HCT116 (cell line): Measurements from ENCODE around the gene LINGO4. TPM values are rescaled to one million over a fixed set of nuclear protein-coding genes. Genes with fewer than 3 reads are reported as not detected.

ENCODE experiments used
- ATAC-seq: fragments of 200-7000 bp; cut with Tn5 transposase; 2 replicates; pipeline ENCODE4 v1.9.1; 2020; ENCODE audit warnings: mild to moderate bottlenecking, moderate library complexity
- BruUV-seq: library from RNA; stranded (reverse); fragments of 400-500 nt; replicated peaks from 2 replicates; lab custom pipeline; 2021; lab: Mats Ljungman, UMichigan
- CTCF ChIA-PET: fragments of 300-600 bp; sonication (Branson Sonifier 250); formaldehyde crosslinking; loops from one replicate; lab custom pipeline; 2021; ENCODE audit warnings: antibody characterized with exemption; lab: Charles Lee
- POLR2A ChIA-PET: fragments of 300-600, 350-600 bp; sonication (Branson Sonifier 250); formaldehyde crosslinking; loops from one replicate; lab custom pipeline; 2021; ENCODE audit warnings: antibody characterized with exemption; lab: Charles Lee
- RAD21 ChIA-PET, 2 experiments: fragments of 300-600 bp; sonication (Branson Sonifier 250); formaldehyde crosslinking; loops; one replicate each; lab custom pipeline; 2023; ENCODE audit warnings: low total read pairs in 2 of 2; ENCODE audit not compliant: uncharacterized antibody in 2 of 2, unreplicated experiment in 2 of 2, low non-redundant PET in 1 of 2; lab: Charles Lee
- DNase-seq: peaks from one replicate; pipeline ENCODE4 v3.0.0-alpha.2; 2010; ENCODE audit warnings: low read depth, low spot score
- H2AFZ ChIP-seq: fragments of 200-600 bp; shearing (Covaris generic), sonication (generic); 2 replicates; pipeline ENCODE4 v1.6.1; 2017; ENCODE audit warnings: low read depth, mixed run types, mixed read lengths, antibody characterized with exemption, low read length; ENCODE audit not compliant: poor library complexity, severe bottlenecking
- H3K27ac ChIP-seq: 2 replicates; pipeline ENCODE4 v1.5.1; 2012; ENCODE audit warnings: low read depth, low read length
- H3K27me3 ChIP-seq: fragments of 200-600 bp; sonication (generic); 2 replicates; pipeline ENCODE4 v1.6.1; 2016; ENCODE audit warnings: mixed run types, low read length, mixed read lengths; ENCODE audit not compliant: insufficient read depth
- H3K36me3 ChIP-seq, 2 experiments: fragments of 200-500 bp in 1 of 2; fragments of 200-600 bp in 1 of 2; sonication (Bioruptor generic) in 1 of 2; sonication (generic) in 1 of 2; 2 replicates each; pipeline versions ENCODE4 v1.5.1 to v1.6.1; 2014 to 2016; ENCODE audit warnings: low read length in 2 of 2, inconsistent platforms in 1 of 2, mixed read lengths in 1 of 2, mixed run types in 1 of 2; ENCODE audit not compliant: insufficient read depth in 2 of 2, control insufficient read depth in 1 of 2
- H3K4me1 ChIP-seq, 2 experiments: fragments of 200-600 bp in 1 of 2; sonication (generic) in 1 of 2; 2 replicates each; pipeline versions ENCODE4 v1.5.1 to v1.6.1; 2012 to 2017; ENCODE audit warnings: low read length in 2 of 2, inconsistent platforms in 1 of 2, mild to moderate bottlenecking in 1 of 2, mixed read lengths in 1 of 2, mixed run types in 1 of 2, moderate library complexity in 1 of 2; ENCODE audit not compliant: insufficient read depth in 2 of 2, control insufficient read depth in 1 of 2
- H3K4me2 ChIP-seq: fragments of 200-600 bp; sonication (generic); 2 replicates; pipeline ENCODE4 v1.6.1; 2017; ENCODE audit warnings: mixed run types, low read length, mixed read lengths
- H3K4me3 ChIP-seq, 2 experiments: fragments of 200-600 bp in 1 of 2; sonication (generic) in 1 of 2; replicated peaks in 1 of 2; 2 replicates each; pipeline ENCODE4 v1.5.1; 2011 to 2016; ENCODE audit warnings: low read length in 2 of 2, control low read depth in 1 of 2, low read depth in 1 of 2, mild to moderate bottlenecking in 1 of 2, mixed read lengths in 1 of 2, mixed run types in 1 of 2
- H3K79me2 ChIP-seq: fragments of 200-600 bp; sonication (generic); 2 replicates; pipeline ENCODE4 v1.6.1; 2017; ENCODE audit warnings: mild to moderate bottlenecking, mixed run types, low read length, moderate library complexity, mixed read lengths; ENCODE audit not compliant: insufficient read depth
- H3K9ac ChIP-seq: fragments of 200-600 bp; sonication (generic); 2 replicates; pipeline ENCODE4 v1.6.1; 2016; ENCODE audit warnings: low read length, mixed read lengths
- H3K9me2 ChIP-seq: fragments of 200-600 bp; sonication (generic), shearing (Covaris generic); 2 replicates; pipeline ENCODE4 v1.6.1; 2017; ENCODE audit warnings: mixed run types, mild to moderate bottlenecking, moderate library complexity; ENCODE audit not compliant: insufficient read depth
- H3K9me3 ChIP-seq, 2 experiments: fragments of 200-500 bp in 1 of 2; fragments of 200-600 bp in 1 of 2; sonication (Bioruptor generic) in 1 of 2; sonication (generic) in 1 of 2; 2 replicates each; pipeline ENCODE4 v1.6.1; 2014 to 2017; ENCODE audit warnings: low read length in 2 of 2, mixed read lengths in 2 of 2, inconsistent platforms in 1 of 2, low read depth in 1 of 2, mild to moderate bottlenecking in 1 of 2, mixed run types in 1 of 2, moderate library complexity in 1 of 2; ENCODE audit not compliant: control insufficient read depth in 1 of 2, insufficient read depth in 1 of 2
- H4K20me1 ChIP-seq: fragments of 200-600 bp; sonication (generic), shearing (Covaris generic); 2 replicates; pipeline ENCODE4 v1.6.1; 2017; ENCODE audit warnings: mixed run types, mild to moderate bottlenecking, moderate library complexity; ENCODE audit not compliant: insufficient read depth
- EZH2 ChIP-seq: fragments of 200-600 bp; sonication (generic); IDR thresholded peaks from 2 replicates; pipeline ENCODE4 v1.6.1; 2017; ENCODE audit warnings: antibody characterized with exemption, mixed run types
- POLR2A ChIP-seq: IDR thresholded peaks from 2 replicates; pipeline ENCODE4 v1.7.0; 2011; ENCODE audit warnings: borderline replicate concordance; ENCODE audit not compliant: insufficient read depth, insufficient read length; ENCODE audit errors: extremely low read depth
- POLR2AphosphoS5 ChIP-seq: IDR thresholded peaks from 2 replicates; pipeline ENCODE4 v1.6.1; 2011; ENCODE audit warnings: mild to moderate bottlenecking, low read depth, low read length, moderate library complexity
- SP1 ChIP-seq: IDR thresholded peaks from 2 replicates; pipeline ENCODE4 v1.6.1; 2012; ENCODE audit warnings: low read depth
- SRF ChIP-seq: IDR thresholded peaks from 2 replicates; pipeline ENCODE4 v1.6.1; 2012; ENCODE audit warnings: low read depth
- intact Hi-C: fragments of 100-400 bp; cut with micrococcal nuclease; formaldehyde crosslinking; loops from 2 replicates; pipeline ENCODE4 v1.10.0; 2022
- total RNA-seq: library from RNA; stranded (reverse); gene quantifications from one replicate; pipeline ENCODE4 v1.2.1, GENCODE V29; 2021; ENCODE audit not compliant: unreplicated experiment
- TF ChIP-seq, protein P1 (sequence below): IDR thresholded peaks from 2 replicates; pipeline ENCODE4 v1.6.1; 2012; ENCODE audit warnings: low read depth
- TF ChIP-seq, protein P2 (sequence below): IDR thresholded peaks from 2 replicates; pipeline ENCODE4 v1.6.1; 2011; ENCODE audit warnings: mild to moderate bottlenecking, low read length, moderate library complexity; ENCODE audit not compliant: insufficient replicate concordance; ENCODE audit errors: extremely low read depth
- TF ChIP-seq, protein P3 (sequence below): IDR thresholded peaks from 2 replicates; pipeline ENCODE4 v1.6.1; 2012
- TF ChIP-seq, protein P4 (sequence below): IDR thresholded peaks from 2 replicates; pipeline ENCODE4 v1.6.1; 2012

The LINGO4 gene
- total RNA-seq, 1 experiment from 2014 or later, result not detected

DNA sequence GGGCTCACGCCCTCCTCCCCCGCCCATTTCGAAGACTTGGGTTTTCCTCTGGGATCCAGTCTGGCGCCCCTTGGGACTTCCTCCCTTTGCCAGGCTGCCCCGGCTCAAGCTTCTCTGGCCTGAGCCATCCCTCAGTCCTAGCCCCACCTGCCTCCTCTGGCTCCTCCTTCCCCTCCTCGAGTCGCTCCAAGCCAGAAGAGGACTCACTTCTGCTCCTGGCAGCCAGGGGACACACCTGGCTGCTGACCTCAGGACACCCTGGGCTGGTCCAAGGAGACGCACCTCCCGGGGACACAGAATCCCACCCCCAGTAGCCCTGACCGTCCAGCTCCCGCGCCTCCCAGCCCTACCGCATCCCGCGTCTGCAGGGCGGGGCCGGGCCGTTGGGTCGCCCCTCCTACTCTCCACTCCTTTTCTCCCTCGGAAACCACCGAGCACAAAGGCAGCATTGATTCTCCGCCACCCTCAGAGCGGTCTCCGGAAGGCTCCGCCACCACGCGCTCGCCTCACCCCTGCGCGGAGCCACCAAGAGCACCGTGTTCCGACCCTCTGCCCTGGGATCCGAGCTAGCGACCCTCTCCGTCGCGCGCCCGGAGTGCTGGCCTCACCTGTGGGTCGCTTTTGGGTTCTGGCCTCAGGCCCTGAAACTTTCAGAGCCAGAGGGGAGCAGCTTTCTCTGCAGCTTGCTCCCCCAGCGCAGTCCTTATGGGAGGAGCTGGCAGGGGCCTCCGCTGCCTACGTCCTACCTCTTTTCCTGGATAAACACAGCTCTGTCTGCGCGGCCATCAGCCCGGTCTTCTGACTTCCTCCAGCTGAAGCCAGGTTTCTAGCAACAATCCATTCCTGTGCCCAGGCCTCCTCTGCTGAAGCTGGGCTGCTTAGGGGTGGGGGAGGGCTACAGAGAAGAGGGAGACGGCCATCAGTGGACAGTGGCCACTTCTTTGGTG, 34.5 kb upstream of the LINGO4 start, which contains the start of gene C2CD4D:
TSS of gene C2CD4D (minus strand) at position 364 of the 947 bp plus-strand sequence. CDS start 831 bp downstream, outside the sequence.
- TSS peak; percentile 71 for BruUV-seq
- ChIA-PET CTCF (no interaction called here), POLR2A (no interaction called here), RAD21 (interaction anchor here (0.6 to 0.8 kb wide), 2 partner anchors 162 to 604 kb away, joined by 3 read pairs; no protein-coding TSS in a partner anchor)
- intact Hi-C loops, result loop anchor here (1.0 to 5.0 kb wide), 4 partner anchors 162 to 642 kb away; partner anchors contain the start of gene PIP5K1A
- no peaks in the 10 kb centered on the region for H3K79me2 ChIP-seq
- peaks cover 0 to 3% of the 10 kb centered on the region in 2 experiments; a peak in 1 of 4 replicates for H3K9me3 ChIP-seq
- no peaks in the 10 kb centered on the region for H4K20me1 ChIP-seq
- ATAC-seq (peak; percentile 73), DNase-seq (peak; percentile 27)
- H3K4me1 ChIP-seq, result peaks cover 0 to 45% of the 10 kb centered on the region in 2 experiments; a peak in 2 of 4 replicates
- H3K27me3 ChIP-seq, result no peaks in the 10 kb centered on the region
- no peaks in the 10 kb centered on the region for H3K36me3 ChIP-seq
- H3K4me2 ChIP-seq, result peak within 1 kb of the TSS; percentile 78
- H3K9ac ChIP-seq, result peak within 1 kb of the TSS; percentile 41
- H2AFZ ChIP-seq, result peak within 1 kb of the TSS; percentile 54
- TF ChIP-seq, protein P1, sequence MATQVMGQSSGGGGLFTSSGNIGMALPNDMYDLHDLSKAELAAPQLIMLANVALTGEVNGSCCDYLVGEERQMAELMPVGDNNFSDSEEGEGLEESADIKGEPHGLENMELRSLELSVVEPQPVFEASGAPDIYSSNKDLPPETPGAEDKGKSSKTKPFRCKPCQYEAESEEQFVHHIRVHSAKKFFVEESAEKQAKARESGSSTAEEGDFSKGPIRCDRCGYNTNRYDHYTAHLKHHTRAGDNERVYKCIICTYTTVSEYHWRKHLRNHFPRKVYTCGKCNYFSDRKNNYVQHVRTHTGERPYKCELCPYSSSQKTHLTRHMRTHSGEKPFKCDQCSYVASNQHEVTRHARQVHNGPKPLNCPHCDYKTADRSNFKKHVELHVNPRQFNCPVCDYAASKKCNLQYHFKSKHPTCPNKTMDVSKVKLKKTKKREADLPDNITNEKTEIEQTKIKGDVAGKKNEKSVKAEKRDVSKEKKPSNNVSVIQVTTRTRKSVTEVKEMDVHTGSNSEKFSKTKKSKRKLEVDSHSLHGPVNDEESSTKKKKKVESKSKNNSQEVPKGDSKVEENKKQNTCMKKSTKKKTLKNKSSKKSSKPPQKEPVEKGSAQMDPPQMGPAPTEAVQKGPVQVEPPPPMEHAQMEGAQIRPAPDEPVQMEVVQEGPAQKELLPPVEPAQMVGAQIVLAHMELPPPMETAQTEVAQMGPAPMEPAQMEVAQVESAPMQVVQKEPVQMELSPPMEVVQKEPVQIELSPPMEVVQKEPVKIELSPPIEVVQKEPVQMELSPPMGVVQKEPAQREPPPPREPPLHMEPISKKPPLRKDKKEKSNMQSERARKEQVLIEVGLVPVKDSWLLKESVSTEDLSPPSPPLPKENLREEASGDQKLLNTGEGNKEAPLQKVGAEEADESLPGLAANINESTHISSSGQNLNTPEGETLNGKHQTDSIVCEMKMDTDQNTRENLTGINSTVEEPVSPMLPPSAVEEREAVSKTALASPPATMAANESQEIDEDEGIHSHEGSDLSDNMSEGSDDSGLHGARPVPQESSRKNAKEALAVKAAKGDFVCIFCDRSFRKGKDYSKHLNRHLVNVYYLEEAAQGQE, result no peak
- TF ChIP-seq SP1 (no peak), POLR2A (no peak), POLR2AphosphoS5 (peak; percentile 57; the same call in 1 of the 2 replicates), SRF (no peak), EZH2 (no peak)
- TF ChIP-seq, protein P2, sequence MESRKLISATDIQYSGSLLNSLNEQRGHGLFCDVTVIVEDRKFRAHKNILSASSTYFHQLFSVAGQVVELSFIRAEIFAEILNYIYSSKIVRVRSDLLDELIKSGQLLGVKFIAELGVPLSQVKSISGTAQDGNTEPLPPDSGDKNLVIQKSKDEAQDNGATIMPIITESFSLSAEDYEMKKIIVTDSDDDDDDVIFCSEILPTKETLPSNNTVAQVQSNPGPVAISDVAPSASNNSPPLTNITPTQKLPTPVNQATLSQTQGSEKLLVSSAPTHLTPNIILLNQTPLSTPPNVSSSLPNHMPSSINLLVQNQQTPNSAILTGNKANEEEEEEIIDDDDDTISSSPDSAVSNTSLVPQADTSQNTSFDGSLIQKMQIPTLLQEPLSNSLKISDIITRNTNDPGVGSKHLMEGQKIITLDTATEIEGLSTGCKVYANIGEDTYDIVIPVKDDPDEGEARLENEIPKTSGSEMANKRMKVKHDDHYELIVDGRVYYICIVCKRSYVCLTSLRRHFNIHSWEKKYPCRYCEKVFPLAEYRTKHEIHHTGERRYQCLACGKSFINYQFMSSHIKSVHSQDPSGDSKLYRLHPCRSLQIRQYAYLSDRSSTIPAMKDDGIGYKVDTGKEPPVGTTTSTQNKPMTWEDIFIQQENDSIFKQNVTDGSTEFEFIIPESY, result no peak
- TF ChIP-seq, protein P3, sequence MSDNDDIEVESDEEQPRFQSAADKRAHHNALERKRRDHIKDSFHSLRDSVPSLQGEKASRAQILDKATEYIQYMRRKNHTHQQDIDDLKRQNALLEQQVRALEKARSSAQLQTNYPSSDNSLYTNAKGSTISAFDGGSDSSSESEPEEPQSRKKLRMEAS, result peak; percentile 28
- TF ChIP-seq, protein P4, sequence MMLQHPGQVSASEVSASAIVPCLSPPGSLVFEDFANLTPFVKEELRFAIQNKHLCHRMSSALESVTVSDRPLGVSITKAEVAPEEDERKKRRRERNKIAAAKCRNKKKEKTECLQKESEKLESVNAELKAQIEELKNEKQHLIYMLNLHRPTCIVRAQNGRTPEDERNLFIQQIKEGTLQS, result no peak
- no peaks in the 10 kb centered on the region; the same call in 1 of the 2 replicates for H3K9me2 ChIP-seq
- H3K4me3 ChIP-seq, result peak within 1 kb of the TSS; percentile 31 to 51
- H3K27ac ChIP-seq, result peak within 1 kb of the TSS; percentile 32; the same call in 1 of the 2 replicates
